Panc1 (cell line): Measurements from ENCODE around the gene IFNK. TPM values are rescaled to one million over a fixed set of nuclear protein-coding genes. Genes with fewer than 3 reads are reported as not detected.

Experiments
- ATAC-seq: fragments of 200-7000 bp; cut with Tn5 transposase; 2 replicates; pipeline ENCODE4 v1.9.1; 2020; ENCODE audit warnings: mild to moderate bottlenecking, moderate library complexity
- BruUV-seq: library from RNA; stranded (reverse); fragments of 400-500 nt; replicated peaks from 2 replicates; lab custom pipeline; 2021; lab: Mats Ljungman, UMichigan
- CTCF ChIA-PET: fragments of 300-600 bp; sonication (Branson Sonifier 250); formaldehyde crosslinking; loops from one replicate; lab custom pipeline; 2022; ENCODE audit warnings: antibody characterized with exemption; lab: Charles Lee
- POLR2A ChIA-PET: fragments of 300-600 bp; sonication (Branson Sonifier 250); formaldehyde crosslinking; loops from one replicate; lab custom pipeline; 2022; ENCODE audit warnings: antibody characterized with exemption; lab: Charles Lee
- DNase-seq: peaks from one replicate; pipeline ENCODE4 v3.0.0-alpha.2; 2010; ENCODE audit warnings: low read depth, low spot score
- H3K27ac ChIP-seq: 2 replicates; pipeline ENCODE4 v1.5.1; 2011; ENCODE audit warnings: mild to moderate bottlenecking, low read length, inconsistent platforms
- H3K27me3 ChIP-seq: fragments of 200-500 bp; sonication (Bioruptor generic); 2 replicates; pipeline ENCODE4 v1.6.0; 2014; ENCODE audit warnings: low read length, inconsistent platforms; ENCODE audit not compliant: control insufficient read depth, insufficient read depth
- H3K36me3 ChIP-seq: fragments of 200-500 bp; sonication (Bioruptor generic); 2 replicates; pipeline ENCODE4 v1.5.1; 2014; ENCODE audit warnings: inconsistent platforms, mild to moderate bottlenecking, low read length, moderate library complexity; ENCODE audit not compliant: control insufficient read depth, insufficient read depth
- H3K4me1 ChIP-seq: 2 replicates; pipeline ENCODE4 v1.5.1; 2011; ENCODE audit warnings: inconsistent platforms, mild to moderate bottlenecking, low read length, moderate library complexity; ENCODE audit not compliant: control insufficient read depth, insufficient read depth
- H3K4me3 ChIP-seq, 2 experiments: 2 replicates each; pipeline ENCODE4 v1.5.1; 2011 to 2012; ENCODE audit warnings: low read depth in 2 of 2, low read length in 2 of 2, mild to moderate bottlenecking in 2 of 2, inconsistent platforms in 1 of 2, moderate library complexity in 1 of 2
- H3K9me3 ChIP-seq: fragments of 200-500 bp; sonication (Bioruptor generic); 2 replicates; pipeline ENCODE4 v1.5.1; 2014; ENCODE audit warnings: low read depth, mild to moderate bottlenecking, inconsistent platforms, low read length, moderate library complexity; ENCODE audit not compliant: control insufficient read depth, insufficient read depth
- POLR2AphosphoS5 ChIP-seq: IDR thresholded peaks from 2 replicates; pipeline ENCODE4 v1.6.1; 2012; ENCODE audit warnings: mild to moderate bottlenecking, low read depth, low read length, moderate library complexity
- REST ChIP-seq, 2 experiments: IDR thresholded peaks; 2 replicates each; pipeline ENCODE4 v1.6.1; 2011 to 2012; ENCODE audit warnings: low read depth in 2 of 2, control low read depth in 1 of 2, low read length in 1 of 2, mild to moderate bottlenecking in 1 of 2, moderate library complexity in 1 of 2; ENCODE audit not compliant: insufficient read depth in 1 of 2
- SIN3A ChIP-seq: IDR thresholded peaks from 2 replicates; pipeline ENCODE4 v1.6.1; 2012; ENCODE audit warnings: low read depth, mild to moderate bottlenecking, low read length, moderate library complexity, borderline replicate concordance; ENCODE audit not compliant: insufficient read depth
- TCF7L2 ChIP-seq: IDR thresholded peaks from 2 replicates; pipeline ENCODE4 v1.6.1; 2011; ENCODE audit warnings: mild to moderate bottlenecking, low read depth, low read length, inconsistent platforms
- in situ Hi-C: cut with HindIII; loops from 2 replicates; pipeline ENCODE4 v1.10.0; 2016; ENCODE audit warnings: low sequenced_read_pairs, low pct_unique_long_range_greater_than_20kb
- intact Hi-C: fragments of 100-400 bp; cut with micrococcal nuclease; formaldehyde crosslinking; loops from one replicate; pipeline ENCODE4 v1.10.0; 2022; ENCODE audit not compliant: unreplicated experiment
- total RNA-seq: library from RNA; stranded (reverse); gene quantifications from one replicate; pipeline ENCODE4 v1.2.1, GENCODE V29; 2021; ENCODE audit not compliant: unreplicated experiment
- TF ChIP-seq, protein P1 (sequence below): fragments of 450-650 bp; IDR thresholded peaks from 2 replicates; pipeline ENCODE4 v1.5.1; 2017; ENCODE audit warnings: mild to moderate bottlenecking

IFNK gene
- total RNA-seq, 1 experiment from 2014 or later, result not detected

DNA sequence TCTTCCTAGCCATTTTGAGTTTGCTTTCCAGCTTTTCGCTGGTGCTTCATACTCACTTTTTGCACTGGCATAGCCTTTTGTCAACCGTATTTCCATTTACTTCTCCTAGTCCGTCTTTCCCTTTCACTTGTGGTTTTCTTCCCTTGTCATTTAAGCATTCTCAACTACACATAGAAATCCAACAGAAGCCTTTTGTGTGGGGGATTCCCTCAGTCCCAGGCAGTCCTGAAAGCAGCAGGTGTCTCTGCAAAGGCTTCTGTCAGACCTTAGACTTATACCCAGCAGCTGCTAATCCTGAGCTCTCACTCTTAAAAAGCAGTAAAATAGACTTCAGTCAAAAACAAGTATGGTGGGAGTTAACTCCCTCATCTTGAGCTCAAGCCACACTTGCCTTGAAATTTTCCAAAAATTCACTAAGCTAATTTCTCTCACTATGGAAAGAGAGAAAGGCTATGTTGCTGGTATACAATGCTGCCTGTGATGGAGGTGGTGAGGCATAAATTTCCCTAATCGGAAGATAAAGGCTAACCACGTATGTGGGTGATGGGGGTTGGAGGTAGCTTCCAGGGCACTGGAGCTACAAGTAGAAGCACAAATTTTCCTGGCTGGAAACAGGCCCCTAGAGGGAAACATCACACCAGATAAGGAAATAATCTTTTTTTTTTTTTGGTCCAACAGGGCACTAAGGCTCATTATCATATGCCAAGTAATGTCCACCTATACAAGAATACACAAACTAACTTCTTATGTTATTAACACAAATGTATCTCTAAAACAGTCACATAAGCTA, 34.8 kb upstream of the IFNK start:
- no TSS peak for BruUV-seq
- ATAC-seq, result no peak
- TF ChIP-seq SIN3A, result no peak
- TF ChIP-seq TCF7L2, result no peak
- TF ChIP-seq, protein P1, sequence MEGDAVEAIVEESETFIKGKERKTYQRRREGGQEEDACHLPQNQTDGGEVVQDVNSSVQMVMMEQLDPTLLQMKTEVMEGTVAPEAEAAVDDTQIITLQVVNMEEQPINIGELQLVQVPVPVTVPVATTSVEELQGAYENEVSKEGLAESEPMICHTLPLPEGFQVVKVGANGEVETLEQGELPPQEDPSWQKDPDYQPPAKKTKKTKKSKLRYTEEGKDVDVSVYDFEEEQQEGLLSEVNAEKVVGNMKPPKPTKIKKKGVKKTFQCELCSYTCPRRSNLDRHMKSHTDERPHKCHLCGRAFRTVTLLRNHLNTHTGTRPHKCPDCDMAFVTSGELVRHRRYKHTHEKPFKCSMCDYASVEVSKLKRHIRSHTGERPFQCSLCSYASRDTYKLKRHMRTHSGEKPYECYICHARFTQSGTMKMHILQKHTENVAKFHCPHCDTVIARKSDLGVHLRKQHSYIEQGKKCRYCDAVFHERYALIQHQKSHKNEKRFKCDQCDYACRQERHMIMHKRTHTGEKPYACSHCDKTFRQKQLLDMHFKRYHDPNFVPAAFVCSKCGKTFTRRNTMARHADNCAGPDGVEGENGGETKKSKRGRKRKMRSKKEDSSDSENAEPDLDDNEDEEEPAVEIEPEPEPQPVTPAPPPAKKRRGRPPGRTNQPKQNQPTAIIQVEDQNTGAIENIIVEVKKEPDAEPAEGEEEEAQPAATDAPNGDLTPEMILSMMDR, result no peak
- TF ChIP-seq REST (IDR thresholded peaks at IDR 0.05; ENCODE audit: insufficient read depth in 1 of 2, low read depth in 2 of 2, low read length in 1 of 2), result no peak
- ChIA-PET CTCF (no interaction called here), POLR2A (no interaction called here)
- Histone ChIP-seq H3K36me3 (no peaks in the 10 kb centered on the region), H3K27ac (no peak overlapping the region), H3K9me3 (no peaks in the 10 kb centered on the region), H3K27me3 (no peaks in the 10 kb centered on the region), H3K4me3 (no peak overlapping the region), H3K4me1 (no peaks in the 10 kb centered on the region)
- no peak for DNase-seq
- intact Hi-C loops, result no loop called here
- in situ Hi-C loops, result no loop called here

DNA sequence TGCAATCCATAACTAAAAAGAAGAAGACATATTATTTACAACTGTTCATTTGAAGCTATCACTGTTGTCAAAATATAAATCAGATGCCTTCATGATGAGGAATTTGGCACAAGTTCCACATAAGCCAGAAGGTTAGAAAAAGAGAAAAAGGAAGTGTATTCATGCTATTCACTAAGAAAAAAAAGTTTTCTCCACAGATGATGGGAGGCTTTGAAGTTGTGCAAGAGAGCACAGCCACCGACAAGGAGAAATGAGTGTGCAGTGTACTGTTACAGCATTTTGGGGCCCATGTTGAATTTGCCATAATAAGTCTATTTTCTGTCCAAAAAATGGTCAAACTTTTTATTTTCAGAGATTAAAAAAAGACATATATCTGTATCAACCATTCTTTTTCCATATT, 32.9 kb upstream of the IFNK start:
- in situ Hi-C loops, result no loop called here
- no peaks in the 10 kb centered on the region for H3K9me3 ChIP-seq
- no peaks in the 10 kb centered on the region for H3K36me3 ChIP-seq
- intact Hi-C loops, result no loop called here
- ChIA-PET CTCF (no interaction called here), POLR2A (no interaction called here)
- no peaks in the 10 kb centered on the region for H3K27me3 ChIP-seq
- H3K4me3 ChIP-seq, result no peak overlapping the region
- ATAC-seq, result no peak
- H3K27ac ChIP-seq, result no peak overlapping the region
- no peaks in the 10 kb centered on the region for H3K4me1 ChIP-seq
- TF ChIP-seq, protein P1, result no peak
- no peak for TF ChIP-seq TCF7L2
- no peak for TF ChIP-seq POLR2AphosphoS5
- TF ChIP-seq SIN3A, result no peak
- no peak for TF ChIP-seq REST (IDR thresholded peaks at IDR 0.05; ENCODE audit: insufficient read depth in 1 of 2, low read depth in 2 of 2, low read length in 1 of 2)
- BruUV-seq, result no TSS peak
- no peak for DNase-seq
